ENCODE results near the gene C3orf18.

Gene C3orf18

GRCh38 chr3:50588759-50589433 is 21.3 kb upstream of the C3orf18 start:
- DNase-seq (ENCODE audit: low read depth in 1 of 2, low spot score in 1 of 2): no peak
- H3K4me3 ChIP-seq (replicated peaks; ENCODE audit: insufficient read depth, low read length): no peak overlapping the region
- H3K27me3 ChIP-seq (ENCODE audit: insufficient read depth, poor library complexity, severe bottlenecking): no peaks in the 10 kb centered on the region
- TF ChIP-seq POLR2AphosphoS5 (IDR thresholded peaks at IDR 0.05; ENCODE audit: low read depth) (no peak), SPI1 (IDR thresholded peaks at IDR 0.05; ENCODE audit: borderline replicate concordance, low read depth) (no peak), REST (IDR thresholded peaks at IDR 0.05; ENCODE audit: insufficient replicate concordance, low read depth) (no peak), CTCF (IDR thresholded peaks at IDR 0.05; ENCODE audit: insufficient read depth, low read length) (no peak), GABPA (IDR thresholded peaks at IDR 0.05; ENCODE audit: low read depth) (no peak)
- H3K27ac ChIP-seq (replicated peaks): no peak overlapping the region; the same call in 1 of the 2 replicates

- Histone ChIP-seq H3K27ac (replicated peaks) (no peak overlapping the region), H3K27me3 (ENCODE audit: insufficient read depth, poor library complexity, severe bottlenecking) (no peaks in the 10 kb centered on the region), H3K4me3 (replicated peaks; ENCODE audit: insufficient read depth, low read length) (no peak overlapping the region)
- TF ChIP-seq GABPA (IDR thresholded peaks at IDR 0.05; ENCODE audit: low read depth) (no peak), SPI1 (IDR thresholded peaks at IDR 0.05; ENCODE audit: borderline replicate concordance, low read depth) (no peak), POLR2AphosphoS5 (IDR thresholded peaks at IDR 0.05; ENCODE audit: low read depth) (no peak), CTCF (IDR thresholded peaks at IDR 0.05; ENCODE audit: insufficient read depth, low read length) (no peak), REST (IDR thresholded peaks at IDR 0.05; ENCODE audit: insufficient replicate concordance, low read depth) (no peak)
- DNase-seq (ENCODE audit: low read depth in 1 of 2, low spot score in 1 of 2): no peak
Measured at GRCh38 chr3:50587806-50588758, 20.5 kb upstream of the C3orf18 start.

- no peak for DNase-seq (ENCODE audit: low read depth in 1 of 2, low spot score in 1 of 2)
- Histone ChIP-seq H3K4me3 (replicated peaks; ENCODE audit: insufficient read depth, low read length) (no peak overlapping the region), H3K27ac (replicated peaks) (no peak overlapping the region), H3K27me3 (ENCODE audit: insufficient read depth, poor library complexity, severe bottlenecking) (no peaks in the 10 kb centered on the region)
- TF ChIP-seq POLR2AphosphoS5 (IDR thresholded peaks at IDR 0.05; ENCODE audit: low read depth): no peak
- no peak for TF ChIP-seq REST (IDR thresholded peaks at IDR 0.05; ENCODE audit: insufficient replicate concordance, low read depth)
- TF ChIP-seq CTCF (IDR thresholded peaks at IDR 0.05; ENCODE audit: insufficient read depth, low read length): no peak
- no peak for TF ChIP-seq SPI1 (IDR thresholded peaks at IDR 0.05; ENCODE audit: borderline replicate concordance, low read depth)
- TF ChIP-seq GABPA (IDR thresholded peaks at IDR 0.05; ENCODE audit: low read depth): no peak
Measured at GRCh38 chr3:50587373-50587772, 19.8 kb upstream of the C3orf18 start.

Data from HL-60 (cell line).